H1 (cell line): Measurements from ENCODE around the gene INTS6. TPM values are rescaled to one million over a fixed set of nuclear protein-coding genes. Genes with fewer than 3 reads are reported as not detected.

Experiments
- CTCF ChIA-PET: fragments of 300-600 bp; sonication (Branson Sonifier 250); formaldehyde crosslinking; loops from one replicate; lab custom pipeline; 2021; ENCODE audit not compliant: partially characterized antibody; lab: Charles Lee
- POLR2A ChIA-PET: fragments of 300-600 bp; sonication (Branson Sonifier 250); formaldehyde crosslinking; loops from one replicate; lab custom pipeline; 2021; ENCODE audit warnings: inconsistent platforms; ENCODE audit not compliant: partially characterized antibody; lab: Charles Lee
- DNase-seq, 2 experiments: peaks; one replicate each; pipeline versions ENCODE4 v3.0.0 to v3.0.0-alpha.2; 2010 to 2022; ENCODE audit warnings: low spot score in 2 of 2, low read depth in 1 of 2, mixed read lengths in 1 of 2
- FAIRE-seq: peaks from 2 replicates; lab custom pipeline; 2011; peaks lifted over from hg19 to GRCh38; lab: Jason Lieb, UNC
- H2AFZ ChIP-seq: 2 replicates; pipeline ENCODE4 v1.8.1; 2012; ENCODE audit warnings: low read length, inconsistent platforms
- H2AK5ac ChIP-seq: 2 replicates; pipeline ENCODE4 v1.6.1; 2013; ENCODE audit warnings: low read depth, low read length
- H2BK120ac ChIP-seq: replicated peaks from 2 replicates; pipeline ENCODE3; 2013; ENCODE audit warnings: low read depth, low read length, inconsistent platforms
- H2BK12ac ChIP-seq: 2 replicates; pipeline ENCODE4 v1.6.1; 2013; ENCODE audit warnings: low read depth, low read length
- H2BK15ac ChIP-seq: 2 replicates; pipeline ENCODE4 v1.6.1; 2013; ENCODE audit warnings: low read length
- H2BK20ac ChIP-seq: 2 replicates; pipeline ENCODE4 v1.6.1; 2013; ENCODE audit warnings: low read length
- H2BK5ac ChIP-seq: 2 replicates; pipeline ENCODE4 v1.6.1; 2013; ENCODE audit warnings: low read depth, low read length
- H3K14ac ChIP-seq: 2 replicates; pipeline ENCODE4 v1.6.1; 2013; ENCODE audit warnings: inconsistent platforms; ENCODE audit not compliant: insufficient read length
- H3K18ac ChIP-seq: 2 replicates; pipeline ENCODE4 v1.6.1; 2013; ENCODE audit warnings: low read length; ENCODE audit errors: extremely low read depth
- H3K23ac ChIP-seq: 2 replicates; pipeline ENCODE4 v1.6.1; 2013; ENCODE audit warnings: inconsistent platforms; ENCODE audit not compliant: insufficient read length
- H3K23me2 ChIP-seq: 2 replicates; pipeline ENCODE4 v1.6.1; 2013; ENCODE audit warnings: low read depth, low read length
- H3K27ac ChIP-seq: 2 replicates; pipeline ENCODE4 v1.6.1; 2011; ENCODE audit warnings: low read depth, low read length, inconsistent platforms
- H3K27me3 ChIP-seq, 4 experiments: replicated peaks in 1 of 4; 1 replicate in 1 of 4; 2 replicates in 3 of 4; pipeline versions ENCODE4 v1.6.1 to v1.8.1; 2011 to 2013; ENCODE audit warnings: low read length in 3 of 4, mild to moderate bottlenecking in 3 of 4, inconsistent platforms in 2 of 4, mixed read lengths in 2 of 4, moderate library complexity in 1 of 4; ENCODE audit not compliant: control insufficient read depth in 3 of 4, insufficient read depth in 3 of 4; ENCODE audit errors: extremely low read depth in 1 of 4
- H3K36me3 ChIP-seq, 4 experiments: 2 replicates each; pipeline versions ENCODE4 v1.6.1 to v1.8.1; 2011 to 2013; ENCODE audit warnings: mild to moderate bottlenecking in 4 of 4, low read length in 3 of 4, moderate library complexity in 2 of 4, control low read depth in 1 of 4, inconsistent platforms in 1 of 4; ENCODE audit not compliant: insufficient read depth in 4 of 4, control insufficient read depth in 2 of 4
- H3K4ac ChIP-seq: replicated peaks from 2 replicates; pipeline ENCODE3; 2013; ENCODE audit warnings: low read length, low read depth, mixed read lengths, inconsistent platforms; ENCODE audit not compliant: insufficient read length
- H3K4me1 ChIP-seq, 4 experiments: replicated peaks in 1 of 4; 1 replicate in 1 of 4; 2 replicates in 3 of 4; pipeline versions ENCODE4 v1.6.1 to v1.8.1; 2011 to 2013; ENCODE audit warnings: low read length in 3 of 4, inconsistent platforms in 2 of 4, mixed read lengths in 1 of 4; ENCODE audit not compliant: insufficient read depth in 4 of 4, control insufficient read depth in 3 of 4
- H3K4me2 ChIP-seq, 2 experiments: 2 replicates each; pipeline versions ENCODE4 v1.6.1 to v1.8.1; 2011 to 2013; ENCODE audit warnings: low read depth in 2 of 2, low read length in 2 of 2, control low read depth in 1 of 2, inconsistent platforms in 1 of 2, mild to moderate bottlenecking in 1 of 2; ENCODE audit not compliant: insufficient read depth in 1 of 2
- H3K4me3 ChIP-seq, 4 experiments: fragments of 200-600, 300-600 bp in 1 of 4; sonication (generic), shearing (Covaris generic), sonication (Bioruptor Twin) in 1 of 4; 2 replicates each; pipeline versions ENCODE4 v1.5.1 to v1.8.1; 2011 to 2016; ENCODE audit warnings: low read length in 4 of 4, low read depth in 3 of 4, control low read depth in 2 of 4, inconsistent platforms in 2 of 4, mild to moderate bottlenecking in 2 of 4, mixed read lengths in 1 of 4, moderate library complexity in 1 of 4; ENCODE audit not compliant: insufficient read depth in 2 of 4; ENCODE audit errors: extremely low read depth in 1 of 4
- H3K56ac ChIP-seq: replicated peaks from 2 replicates; pipeline ENCODE3; 2013; ENCODE audit warnings: low read depth, mild to moderate bottlenecking, mixed read lengths, low read length, inconsistent platforms; ENCODE audit not compliant: insufficient read length
- H3K79me1 ChIP-seq: 2 replicates; pipeline ENCODE4 v1.6.1; 2013; ENCODE audit warnings: low read depth, low read length, control low read depth
- H3K79me2 ChIP-seq, 2 experiments: 2 replicates each; pipeline versions ENCODE4 v1.6.1 to v1.8.1; 2012 to 2013; ENCODE audit warnings: low read length in 2 of 2, mild to moderate bottlenecking in 2 of 2, inconsistent platforms in 1 of 2; ENCODE audit not compliant: insufficient read depth in 2 of 2, control insufficient read depth in 1 of 2
- H3K9ac ChIP-seq, 4 experiments: replicated peaks in 1 of 4; 1 replicate in 1 of 4; 2 replicates in 3 of 4; pipeline versions ENCODE4 v1.6.1 to v1.8.1; 2011 to 2013; ENCODE audit warnings: low read depth in 3 of 4, low read length in 3 of 4, control low read depth in 2 of 4, mild to moderate bottlenecking in 2 of 4, moderate library complexity in 2 of 4, inconsistent platforms in 1 of 4; ENCODE audit errors: extremely low read depth in 1 of 4
- H3K9me3 ChIP-seq, 2 experiments: 2 replicates each; pipeline versions ENCODE4 v1.6.1 to v1.8.1; 2012 to 2013; ENCODE audit warnings: mild to moderate bottlenecking in 2 of 2, moderate library complexity in 2 of 2, control low read depth in 1 of 2, inconsistent platforms in 1 of 2, low read depth in 1 of 2, low read length in 1 of 2, mixed read lengths in 1 of 2; ENCODE audit not compliant: insufficient read depth in 2 of 2
- H4K20me1 ChIP-seq, 2 experiments: replicated peaks in 1 of 2; 2 replicates each; pipeline versions ENCODE3 to v1.8.1; 2011 to 2013; ENCODE audit warnings: inconsistent platforms in 2 of 2, low read length in 2 of 2, mild to moderate bottlenecking in 1 of 2; ENCODE audit not compliant: insufficient read depth in 2 of 2, control insufficient read depth in 1 of 2
- H4K5ac ChIP-seq: 2 replicates; pipeline ENCODE4 v1.6.1; 2013; ENCODE audit warnings: low read length, low read depth, mixed read lengths, inconsistent platforms; ENCODE audit not compliant: insufficient read length
- H4K8ac ChIP-seq: 2 replicates; pipeline ENCODE4 v1.8.0; 2013; ENCODE audit warnings: mild to moderate bottlenecking, moderate library complexity, low read length, inconsistent platforms; ENCODE audit not compliant: insufficient read depth; ENCODE audit errors: extremely low read depth
- H4K91ac ChIP-seq: replicated peaks from 2 replicates; pipeline ENCODE3; 2013; ENCODE audit warnings: low read length, mixed read lengths, inconsistent platforms; ENCODE audit not compliant: insufficient read length
- ASH2L ChIP-seq: fragments of 200-600, 300-600 bp; sonication (generic); IDR thresholded peaks from one replicate; pipeline ENCODE4 v1.7.1; 2017; ENCODE audit warnings: low read length
- BRCA1 ChIP-seq: IDR thresholded peaks from 2 replicates; pipeline ENCODE4 v1.6.1; 2012; ENCODE audit warnings: low read depth, low read length, improper control_type of control experiment
- CREB1 ChIP-seq: IDR thresholded peaks from 2 replicates; pipeline ENCODE4 v1.6.1; 2012; ENCODE audit warnings: inconsistent platforms
- HDAC2 ChIP-seq, 2 experiments: fragments of 300-600 bp in 1 of 2; sonication (generic) in 1 of 2; IDR thresholded peaks; 2 replicates each; pipeline ENCODE4 v1.6.1; 2011 to 2012; ENCODE audit warnings: low read depth in 2 of 2, low read length in 2 of 2, mild to moderate bottlenecking in 2 of 2, moderate library complexity in 2 of 2, borderline replicate concordance in 1 of 2, inconsistent platforms in 1 of 2
- NANOG ChIP-seq: IDR thresholded peaks from 2 replicates; pipeline ENCODE4 v1.6.1; 2011; ENCODE audit warnings: low read length, low read depth, mild to moderate bottlenecking, inconsistent platforms; ENCODE audit not compliant: insufficient read depth, poor library complexity, severe bottlenecking
- SAP30 ChIP-seq: fragments of 300-600 bp; sonication (generic); IDR thresholded peaks from 2 replicates; pipeline ENCODE4 v1.7.1; 2012; ENCODE audit warnings: low read length, moderate library complexity, mild to moderate bottlenecking, inconsistent platforms; ENCODE audit not compliant: insufficient read depth, insufficient replicate concordance
- SIN3A ChIP-seq, 2 experiments: IDR thresholded peaks in 1 of 2; conservative IDR thresholded peaks in 1 of 2; 2 replicates each; pipeline ENCODE4 v1.6.1; 2011 to 2012; ENCODE audit warnings: low read length in 2 of 2, improper control_type of control experiment in 1 of 2, low read depth in 1 of 2, mild to moderate bottlenecking in 1 of 2
- WGBS, 2 experiments: shearing (Covaris generic) in 1 of 2; methylation state at CpG; one replicate each; pipeline versions ENCODE4 v1.1.6 to v1.1.7; 2013 to 2015; ENCODE audit warnings: low lambda C conversion rate in 2 of 2, mixed read lengths in 2 of 2, inconsistent platforms in 1 of 2, low coverage in 1 of 2, missing lambda C conversion rate in 1 of 2; ENCODE audit not compliant: insufficient replicate concordance in 2 of 2, insufficient coverage in 1 of 2, insufficient read length in 1 of 2; ENCODE audit errors: extremely low coverage in 1 of 2, missing lambda C conversion rate in 1 of 2; 5-methylcytosine and 5-hydroxymethylcytosine counted together
- polyA plus RNA-seq, 7 experiments: library from polyadenylated mRNA; depleted of rRNA in 3 of 7; stranded (reverse) in 5 of 7; unstranded in 2 of 7; fragments of >200 nt in 5 of 7; fragments of 200-250 nt in 2 of 7; gene quantifications; 1 replicate in 5 of 7; 2 replicates in 1 of 7; 4 replicates in 1 of 7; pipeline versions ENCODE4 v1.2.1 to v1.2.3, GENCODE V29; 2011 to 2013; ENCODE audit warnings: missing spikeins in 2 of 7, mixed read lengths in 2 of 7
- total RNA-seq: library from RNA; stranded (reverse); fragmentation: NEBNext Ultra II Directional; extraction: Animal tissue kit (Norgen Biotek cat#: 25700); gene quantifications from 2 replicates; pipeline ENCODE4 v1.2.1, GENCODE V29; 2021

The INTS6 gene
- total and polyA plus RNA-seq, 2 of the 8 experiments (the other 6 are each of a cell fraction or from before 2014, with no cell fraction given): 12.6 to 42.8 TPM

GRCh38 chr13:51453959-51454703, 1.3 kb upstream of the INTS6 start:
- CTCF ChIA-PET: interaction anchor here (0.7 to 2.2 kb wide), 8 partner anchors 9 to 344 kb away, joined by 3 to 6 read pairs (median 4); no protein-coding TSS in a partner anchor
- no peak overlapping the region for H3K56ac ChIP-seq
- no peaks in the 10 kb centered on the region; a peak in 1 of 7 replicates for H3K4me1 ChIP-seq
- no peaks in the 10 kb centered on the region for H4K20me1 ChIP-seq
- no peak overlapping the region for H2BK120ac ChIP-seq
- H3K4me2 ChIP-seq: peak overlapping the region; percentile 82 to 90
- H3K14ac ChIP-seq: no peak overlapping the region
- no peak overlapping the region for H4K5ac ChIP-seq
- no peak overlapping the region for H4K8ac ChIP-seq
- TF ChIP-seq HDAC2 (IDR thresholded peaks at IDR 0.05; ENCODE audit: borderline replicate concordance in 1 of 2, low read depth in 2 of 2, low read length in 2 of 2): peak in 1 of 2 experiments; percentile 9; a peak in 1 of 4 replicates
- TF ChIP-seq NANOG: no peak
- TF ChIP-seq ASH2L: peak; percentile 1
- no peak for TF ChIP-seq CREB1
- TF ChIP-seq SIN3A (conservative IDR thresholded peaks at IDR 0.05 in 1 of 2, IDR thresholded peaks at IDR 0.05 in 1 of 2; ENCODE audit: low read depth in 1 of 2, low read length in 2 of 2): 0 out of 4 replicates have a peak, but pooled peaks of 1 of the 2 experiments have one; percentile 68
- peak; percentile 40 for TF ChIP-seq SAP30
- TF ChIP-seq BRCA1: no peak
- no peak overlapping the region for H2BK20ac ChIP-seq
- H2BK15ac ChIP-seq: peak overlapping the region; percentile 32; the same call in 1 of the 2 replicates
- no peak overlapping the region for H2BK5ac ChIP-seq
- H3K4ac ChIP-seq: no peak overlapping the region
- H3K27me3 ChIP-seq: no peaks in the 10 kb centered on the region
- H3K23ac ChIP-seq: no peak overlapping the region
- H3K18ac ChIP-seq: no peak overlapping the region
- no peak overlapping the region for H2BK12ac ChIP-seq
- FAIRE-seq (no peak), DNase-seq (no peak)
- peak overlapping the region; percentile 83 for H3K27ac ChIP-seq
- H4K91ac ChIP-seq: no peak overlapping the region
- no peaks in the 10 kb centered on the region for H3K9me3 ChIP-seq
- 27% methylated on average over 13 of the region's 13 CpGs; no CpG with 5 or more reads in 1 of the 2 experiments for WGBS, 2 experiments
- peaks cover 0 to 16% of the 10 kb centered on the region in 2 experiments; a peak in 2 of 4 replicates for H3K79me2 ChIP-seq
- no peak overlapping the region for H2AFZ ChIP-seq
- peaks cover 0 to 35% (median 8%) of the 10 kb centered on the region in 4 experiments; a peak in 3 of 8 replicates for H3K36me3 ChIP-seq
- peaks cover 7% of the 10 kb centered on the region for H3K23me2 ChIP-seq
- H3K9ac ChIP-seq: peak overlapping the region; percentile 69 to 79 (median 76)
- H3K4me3 ChIP-seq: peak overlapping the region; percentile 56 to 84 (median 75)
- H2AK5ac ChIP-seq: 0 out of 2 replicates have a peak overlapping the region, but pooled peaks have one; percentile 47
- no peaks in the 10 kb centered on the region; the same call in 1 of the 2 replicates for H3K79me1 ChIP-seq
- POLR2A ChIA-PET: interaction anchor here (0.7 to 2.5 kb wide), 22 partner anchors 8 to 545 kb away, joined by 3 to 30 read pairs (median 4); no protein-coding TSS in a partner anchor
